Pancreas (tissue), 10 donors: ENCODE data around the gene ZNF784. TPM values are rescaled to one million over a fixed set of nuclear protein-coding genes. Genes with fewer than 3 reads are reported as not detected.

Experiments
- ATAC-seq, 4 donors: fragments of 200-7000 bp; cut with Tn5 transposase; one replicate each; pipeline versions ENCODE4 v1.8.0 to v1.9.1; 2020; ENCODE audit warnings: mild to moderate bottlenecking in 4 of 4, moderate library complexity in 4 of 4
- DNase-seq, 6 donors: peaks; one replicate each; pipeline ENCODE4 v3.0.0-alpha.2; 2020
- FAIRE-seq: peaks from 2 replicates; lab custom pipeline; 2012; peaks lifted over from hg19 to GRCh38; lab: Jason Lieb, UNC
- H3K27ac ChIP-seq, 4 donors: fragments of 200-600 bp; sonication (generic); 1 replicate in 3 of 4; 2 replicates in 1 of 4; pipeline versions ENCODE4 v1.5.0 to v1.8.0; 2020
- H3K27me3 ChIP-seq, 4 donors: fragments of 200-600 bp; one replicate each; pipeline ENCODE4 v1.8.0; 2021
- H3K36me3 ChIP-seq, 3 donors: fragments of 200-600 bp; sonication (generic) in 1 of 3; one replicate each; pipeline versions ENCODE4 v1.5.0 to v1.8.0; 2020 to 2021
- H3K4me1 ChIP-seq, 3 donors: fragments of 200-600 bp; one replicate each; pipeline ENCODE4 v1.8.0; 2021
- H3K4me3 ChIP-seq, 4 donors: fragments of 200-600 bp; sonication (generic) in 2 of 4; one replicate each; pipeline versions ENCODE4 v1.5.0 to v1.8.0; 2020 to 2021
- H3K9me3 ChIP-seq, 4 donors: fragments of 200-600 bp; one replicate each; pipeline ENCODE4 v1.8.0; 2021
- WGBS, 2 donors: extraction: QIAGEN DNeasy Blood & Tissue Kit; methylation state at CpG; one replicate each; pipeline ENCODE4 v1.1.7; 2013; 5-methylcytosine and 5-hydroxymethylcytosine counted together
- intact Hi-C, 3 donors: fragments of 100-400 bp; cut with DNase I; formaldehyde crosslinking; loops; one replicate each; pipeline versions ENCODE4 v1.11.1 to v1.14.2; 2022
- polyA plus RNA-seq, 2 donors: library from polyadenylated mRNA; stranded (reverse); fragments of 200-250 nt; gene quantifications; one replicate each; pipeline ENCODE4 v1.2.3, GENCODE V29; 2013
- total RNA-seq, 6 donors: library from RNA; stranded (reverse); fragmentation: NEBNext Ultra II Directional in 4 of 6; extraction: Animal tissue kit (Norgen Biotek cat#: 25700) in 4 of 6; gene quantifications; one replicate each; pipeline versions ENCODE4 v1.2.1 to v1.2.4, GENCODE V29; 2021 to 2023
- TF ChIP-seq, protein P1 (sequence below), 4 donors: fragments of 200-600 bp; sonication (generic) in 3 of 4; IDR thresholded peaks; one replicate each; pipeline versions ENCODE4 v1.5.0 to v1.8.0; 2021; ENCODE audit warnings: antibody characterized with exemption in 4 of 4
- donor health status: healthy with polysubstance abuse.
- donor health status: DM: no; HTN: no; CAD: no; lungs with moderate emphysema.
- donor health status: DM: no; HTN: no; CAD: no.
- donor health status: control.
- donor health status: control.
- donor health status: Bipolar disorder and iron deficiency.
- donor health status: DM: yes; HTN: yes; CAD: no.
- donor health status: DM: no; HTN: no; CAD: no.
- donor health status: DM: no; HTN: no; CAD: no.
- donor health status: DM: yes; HTN: yes; CAD: no.

The ZNF784 gene
- total and polyA plus RNA-seq, 8 donors, result 3.7 to 12.9 (median 5.1) TPM

- H3K4me1 ChIP-seq, result peaks cover 8 to 14% (median 11%) of the 10 kb centered on the region in 3 donors
- FAIRE-seq (no peak), ATAC-seq (peak; percentile 15 to 41 (median 28)), DNase-seq (peak in 1 of 6 donors; percentile 33)
- no peaks in the 10 kb centered on the region for H3K9me3 ChIP-seq
- TF ChIP-seq, protein P1, sequence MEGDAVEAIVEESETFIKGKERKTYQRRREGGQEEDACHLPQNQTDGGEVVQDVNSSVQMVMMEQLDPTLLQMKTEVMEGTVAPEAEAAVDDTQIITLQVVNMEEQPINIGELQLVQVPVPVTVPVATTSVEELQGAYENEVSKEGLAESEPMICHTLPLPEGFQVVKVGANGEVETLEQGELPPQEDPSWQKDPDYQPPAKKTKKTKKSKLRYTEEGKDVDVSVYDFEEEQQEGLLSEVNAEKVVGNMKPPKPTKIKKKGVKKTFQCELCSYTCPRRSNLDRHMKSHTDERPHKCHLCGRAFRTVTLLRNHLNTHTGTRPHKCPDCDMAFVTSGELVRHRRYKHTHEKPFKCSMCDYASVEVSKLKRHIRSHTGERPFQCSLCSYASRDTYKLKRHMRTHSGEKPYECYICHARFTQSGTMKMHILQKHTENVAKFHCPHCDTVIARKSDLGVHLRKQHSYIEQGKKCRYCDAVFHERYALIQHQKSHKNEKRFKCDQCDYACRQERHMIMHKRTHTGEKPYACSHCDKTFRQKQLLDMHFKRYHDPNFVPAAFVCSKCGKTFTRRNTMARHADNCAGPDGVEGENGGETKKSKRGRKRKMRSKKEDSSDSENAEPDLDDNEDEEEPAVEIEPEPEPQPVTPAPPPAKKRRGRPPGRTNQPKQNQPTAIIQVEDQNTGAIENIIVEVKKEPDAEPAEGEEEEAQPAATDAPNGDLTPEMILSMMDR (IDR thresholded peaks at IDR 0.05), result no peak
- peak overlapping the region; percentile 76 to 84 (median 82) for H3K27ac ChIP-seq
- H3K4me3 ChIP-seq, result peak overlapping the region; percentile 74 to 80 (median 79)
- intact Hi-C loops, result no loop called here
- peaks cover 0 to 13% (median 0%) of the 10 kb centered on the region in 3 donors for H3K36me3 ChIP-seq
- 5 to 11% methylated on average over 12 of the region's 12 CpGs for WGBS, 2 donors
- no peaks in the 10 kb centered on the region for H3K27me3 ChIP-seq
Observed at GRCh38 chr19:55581145-55581822, 43.1 kb downstream of the ZNF784 start.

DNA sequence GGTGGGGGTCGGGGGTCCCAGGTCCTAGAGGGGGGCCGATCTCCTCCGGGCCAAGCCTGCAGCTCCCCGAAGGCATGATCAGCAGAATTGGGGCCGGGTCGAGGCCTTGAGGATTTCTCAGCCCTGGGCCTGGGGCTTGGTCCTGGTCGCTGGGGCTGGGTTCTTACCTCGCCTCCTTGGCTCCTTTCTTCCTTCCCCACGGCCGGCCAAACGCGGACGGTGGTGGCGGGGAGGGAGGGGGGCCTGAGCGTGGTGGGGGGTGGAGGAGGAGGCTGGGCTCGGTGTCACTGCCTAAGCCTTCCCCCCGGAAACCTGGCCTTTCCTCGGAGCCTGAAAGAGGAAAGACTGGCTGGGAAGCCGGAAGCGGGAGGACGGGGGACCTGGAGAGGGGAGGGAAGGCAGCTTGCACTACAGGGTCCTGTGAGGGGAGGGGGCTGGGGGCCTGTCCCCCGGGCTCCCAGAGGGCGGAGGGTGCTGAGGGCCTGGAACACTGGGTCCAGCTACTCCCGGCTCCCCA, 43.7 kb downstream of the ZNF784 start, which contains the start of gene ZNF579:
Gene ZNF579 (minus strand): TSS at position 221 of the 517 bp plus-strand sequence. CDS start 1,209 bp downstream, outside the sequence.
- DNase-seq, result peak; percentile 85 to 94 (median 90)
- Histone ChIP-seq H3K9me3 (no peaks in the 10 kb centered on the region), H3K36me3 (peaks cover 0 to 13% (median 0%) of the 10 kb centered on the region in 3 donors), H3K27ac (peak within 1 kb of the TSS; percentile 76 to 84 (median 82)), H3K4me3 (peak within 1 kb of the TSS; percentile 74 to 80 (median 79)), H3K27me3 (no peaks in the 10 kb centered on the region), H3K4me1 (peaks cover 5 to 12% (median 8%) of the 10 kb centered on the region in 3 donors)
- WGBS, 2 donors, result 0 to 1% methylated on average over 18 to 24 of the region's 24 CpGs
- FAIRE-seq, result no peak
- TF ChIP-seq, protein P1 (IDR thresholded peaks at IDR 0.05), result no peak
- ATAC-seq, result peak; percentile 84 to 93 (median 90)
- intact Hi-C loops, result no loop called here

DNA sequence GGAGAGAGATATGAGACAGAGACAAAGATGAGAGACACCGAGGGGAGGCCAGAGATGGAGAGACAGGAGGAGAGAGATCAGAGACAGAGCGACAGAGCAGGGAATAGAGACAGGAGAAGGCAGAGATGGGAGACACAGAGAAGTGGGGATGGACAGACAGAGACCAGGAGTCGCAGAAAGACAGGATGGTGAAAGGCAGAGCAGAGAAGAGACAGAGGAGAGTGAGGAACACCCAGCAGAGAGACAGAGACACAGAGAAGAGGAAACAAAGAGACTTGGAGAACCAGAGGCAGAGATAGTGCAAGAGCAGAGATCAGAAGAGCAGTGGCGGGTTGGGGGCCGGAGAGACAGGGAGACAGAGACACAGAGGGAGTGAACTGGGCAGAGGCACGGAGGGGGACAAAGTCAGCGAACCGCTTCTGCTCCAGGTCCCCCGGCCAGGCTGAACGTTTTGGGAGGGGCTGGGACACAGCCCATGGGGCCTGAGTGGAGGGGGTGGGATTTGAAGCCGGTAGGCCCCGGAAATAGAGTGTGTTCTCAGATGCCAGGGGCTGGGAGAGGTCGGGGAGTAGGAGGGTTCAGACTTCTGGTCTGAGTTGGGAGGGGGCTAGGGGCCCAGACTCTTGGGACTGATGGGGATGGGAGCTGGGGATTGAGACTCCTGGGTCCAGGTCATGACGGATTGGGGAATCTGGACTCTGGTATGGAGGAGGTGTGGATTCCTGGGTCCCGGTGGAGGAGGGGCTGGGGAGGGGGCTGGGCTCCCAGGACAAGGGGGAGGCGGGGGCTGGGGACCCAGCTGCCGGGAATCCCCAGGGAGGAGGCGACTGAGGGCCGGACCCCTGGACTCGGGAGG, 44.4 kb downstream of the ZNF784 start:
- Histone ChIP-seq H3K4me3 (peak overlapping the region; percentile 74 to 80 (median 79)), H3K9me3 (no peaks in the 10 kb centered on the region), H3K27me3 (no peaks in the 10 kb centered on the region), H3K4me1 (peaks cover 5 to 10% (median 8%) of the 10 kb centered on the region in 3 donors), H3K36me3 (peaks cover 0 to 13% (median 0%) of the 10 kb centered on the region in 3 donors), H3K27ac (peak overlapping the region; percentile 76 to 84 (median 82))
- DNase-seq, result peak in 2 of 6 donors; percentile 31 to 40
- peak; percentile 15 to 44 (median 30) for ATAC-seq
- TF ChIP-seq, protein P1 (IDR thresholded peaks at IDR 0.05), result no peak
- intact Hi-C loops, result no loop called here
- FAIRE-seq, result no peak
- 12% methylated on average over 19 to 20 of the region's 20 CpGs for WGBS, 2 donors

GRCh38 chr19:55578761-55579747, 45.3 kb downstream of the ZNF784 start:
- TF ChIP-seq, protein P1 (IDR thresholded peaks at IDR 0.05), result no peak
- Histone ChIP-seq H3K36me3 (peaks cover 0 to 13% (median 0%) of the 10 kb centered on the region in 3 donors), H3K27ac (no peak overlapping the region), H3K4me3 (peak overlapping the region in 2 of 4 donors; percentile 79), H3K9me3 (no peaks in the 10 kb centered on the region), H3K27me3 (no peaks in the 10 kb centered on the region), H3K4me1 (peaks cover 5 to 10% (median 8%) of the 10 kb centered on the region in 3 donors)
- DNase-seq, result peak in 3 of 6 donors; percentile 44 to 77 (median 58)
- no peak for ATAC-seq
- WGBS, 2 donors, result 93 to 94% methylated on average over 76 to 90 of the region's 90 CpGs
- intact Hi-C loops, result no loop called here
- no peak for FAIRE-seq
